CD4-positive, CD25-positive, alpha-beta regulatory T cell (primary cell): ENCODE measurements around the gene MANSC1. TPM values are rescaled to one million over a fixed set of nuclear protein-coding genes. Genes with fewer than 3 reads are reported as not detected.

Experiments
- ATAC-seq, 2 donors: fragments of 150-1000 bp; cut with Tn5 transposase; one replicate each; pipeline ENCODE4 v1.10.0; 2021; ENCODE audit warnings: low read depth in 2 of 2, moderate number of reproducible peaks in 2 of 2, moderate library complexity in 1 of 2
- DNase-seq, 3 donors: peaks; one replicate each; pipeline versions ENCODE4 v3.0.0 to v3.0.0-alpha.2; 2012 to 2022; ENCODE audit warnings: mixed read lengths in 1 of 3
- H3K27ac ChIP-seq: one replicate; pipeline ENCODE4 v1.7.0; 2013; ENCODE audit warnings: mild to moderate bottlenecking, low read length; ENCODE audit not compliant: insufficient read depth, poor library complexity, severe bottlenecking
- H3K27me3 ChIP-seq: one replicate; pipeline ENCODE4 v1.7.0; 2013; ENCODE audit warnings: low read length; ENCODE audit not compliant: control insufficient read depth, insufficient read depth
- H3K36me3 ChIP-seq: one replicate; pipeline ENCODE4 v1.7.0; 2013; ENCODE audit warnings: mild to moderate bottlenecking, low read length, moderate library complexity; ENCODE audit not compliant: control insufficient read depth, insufficient read depth
- H3K4me1 ChIP-seq: 2 replicates; pipeline ENCODE4 v1.7.0; 2013; ENCODE audit warnings: mild to moderate bottlenecking, low read length; ENCODE audit not compliant: insufficient read depth, control insufficient read depth, poor library complexity, severe bottlenecking
- H3K4me3 ChIP-seq: one replicate; pipeline ENCODE4 v1.7.0; 2013; ENCODE audit warnings: low read depth, mild to moderate bottlenecking, low read length, moderate library complexity
- H3K9me3 ChIP-seq, 2 experiments: 1 replicate in 1 of 2; 2 replicates in 1 of 2; pipeline ENCODE4 v1.7.0; 2013; ENCODE audit warnings: low read length in 2 of 2, mild to moderate bottlenecking in 1 of 2, moderate library complexity in 1 of 2; ENCODE audit not compliant: control insufficient read depth in 2 of 2
- H3K27ac Mint-ChIP-seq, 3 donors: one replicate each; pipeline ENCODE4 v1.8.0; 2020 to 2022; ENCODE audit warnings: mild to moderate bottlenecking in 3 of 3, mixed read lengths in 3 of 3, moderate library complexity in 2 of 3
- H3K27me3 Mint-ChIP-seq: one replicate; pipeline ENCODE4 v1.8.0; 2022; ENCODE audit warnings: mild to moderate bottlenecking, mixed read lengths
- H3K36me3 Mint-ChIP-seq: one replicate; pipeline ENCODE4 v1.8.0; 2020; ENCODE audit warnings: mixed read lengths
- H3K4me1 Mint-ChIP-seq, 4 donors: one replicate each; pipeline ENCODE4 v1.8.0; 2020 to 2022; ENCODE audit warnings: mixed read lengths in 4 of 4, mild to moderate bottlenecking in 1 of 4
- H3K4me3 Mint-ChIP-seq, 4 donors: one replicate each; pipeline ENCODE4 v1.8.0; 2020 to 2022; ENCODE audit warnings: mild to moderate bottlenecking in 4 of 4, mixed read lengths in 4 of 4, moderate library complexity in 3 of 4
- H3K9me3 Mint-ChIP-seq, 7 donors: one replicate each; pipeline ENCODE4 v1.8.0; 2020 to 2022; ENCODE audit warnings: mixed read lengths in 7 of 7, mild to moderate bottlenecking in 3 of 7, moderate library complexity in 2 of 7
- polyA plus RNA-seq, 4 donors: library from polyadenylated mRNA; unstranded; fragments of 300-500 nt; fragmentation: Illumina TruSeq; gene quantifications; one replicate each; pipeline ENCODE4 v1.2.3, GENCODE V29; 2021
- total RNA-seq: library from RNA; stranded (reverse); gene quantifications from one replicate; pipeline ENCODE4 v1.2.3, GENCODE V29; 2022

Gene MANSC1
- total and polyA plus RNA-seq, 5 donors from 2014 or later: 0.22 to 1.3 (median 0.54) TPM

DNA sequence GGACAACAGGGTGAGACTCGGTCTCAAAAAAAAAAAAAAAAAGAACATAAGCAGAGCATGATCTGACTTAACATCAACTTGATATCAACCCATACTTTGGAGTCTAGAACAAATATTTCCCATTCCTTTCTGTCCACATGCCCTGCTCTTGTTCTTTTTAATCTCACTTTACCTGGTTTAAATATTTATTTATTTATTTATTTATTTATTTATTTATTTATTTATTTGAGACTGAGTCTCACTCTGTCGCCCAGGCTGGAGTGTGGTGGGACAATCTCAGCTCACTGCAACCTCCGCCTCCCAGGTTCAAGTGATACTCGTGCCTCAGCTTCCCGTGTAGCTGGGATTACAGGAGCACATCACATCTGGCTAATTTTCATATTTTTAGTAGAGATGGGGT is 63.6 kb downstream of the MANSC1 start:
- H3K27me3 Mint-ChIP-seq: peaks cover 32% of the 10 kb centered on the region
- peaks cover 0 to 17% (median 5%) of the 10 kb centered on the region in 4 donors for H3K4me1 Mint-ChIP-seq
- ATAC-seq (no peak), DNase-seq (no peak)
- Histone ChIP-seq H3K27ac (no peak overlapping the region), H3K27me3 (peaks cover 7% of the 10 kb centered on the region), H3K9me3 (no peaks in the 10 kb centered on the region), H3K4me3 (no peak overlapping the region), H3K4me1 (no peaks in the 10 kb centered on the region), H3K36me3 (no peaks in the 10 kb centered on the region)
- no peaks in the 10 kb centered on the region for H3K36me3 Mint-ChIP-seq
- no peak overlapping the region for H3K27ac Mint-ChIP-seq
- no peak overlapping the region for H3K4me3 Mint-ChIP-seq
- no peaks in the 10 kb centered on the region for H3K9me3 Mint-ChIP-seq

DNA sequence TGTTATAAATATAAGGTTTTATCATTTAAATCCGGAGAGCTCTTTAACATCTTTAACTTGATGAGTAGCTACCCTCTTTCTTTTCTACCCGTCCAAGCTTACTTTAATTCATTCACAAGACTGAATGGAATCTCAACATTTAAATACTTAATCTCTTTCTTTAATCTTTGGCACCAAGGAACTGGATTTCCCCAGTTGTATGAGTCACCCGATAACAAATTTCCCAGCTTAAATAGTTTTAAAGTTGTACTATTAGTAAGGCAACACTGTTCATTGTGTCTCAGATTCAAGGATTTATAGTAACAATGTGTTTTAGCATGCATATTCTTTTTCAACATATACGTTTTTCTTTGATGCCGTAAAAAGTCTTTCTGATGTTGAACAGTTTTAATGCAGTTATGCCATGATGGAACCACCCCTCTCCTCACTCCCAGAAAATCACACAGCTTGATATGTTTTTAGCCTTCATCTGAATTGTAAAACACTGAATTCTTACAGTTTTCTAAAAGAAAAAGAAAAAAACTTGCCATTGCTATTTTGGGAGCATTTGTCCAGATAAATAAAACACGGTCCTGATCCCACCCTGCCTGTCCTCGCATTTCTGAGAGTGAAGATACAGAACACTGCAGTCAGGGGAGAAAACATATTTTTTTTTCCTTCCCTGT is 67.1 kb downstream of the MANSC1 start:
- Histone ChIP-seq H3K36me3 (no peaks in the 10 kb centered on the region), H3K4me1 (no peaks in the 10 kb centered on the region), H3K27ac (no peak overlapping the region), H3K27me3 (peaks cover 7% of the 10 kb centered on the region), H3K4me3 (no peak overlapping the region), H3K9me3 (no peaks in the 10 kb centered on the region)
- ATAC-seq (no peak), DNase-seq (no peak)
- Mint-ChIP-seq H3K9me3 (peaks cover 0 to 4% (median 0%) of the 10 kb centered on the region in 7 donors), H3K4me1 (no peaks in the 10 kb centered on the region), H3K36me3 (no peaks in the 10 kb centered on the region), H3K4me3 (no peak overlapping the region), H3K27me3 (peaks cover 39% of the 10 kb centered on the region), H3K27ac (no peak overlapping the region)

GRCh38 chr12:12282202-12282601 is 67.8 kb downstream of the MANSC1 start:
- ATAC-seq: no peak

DNA sequence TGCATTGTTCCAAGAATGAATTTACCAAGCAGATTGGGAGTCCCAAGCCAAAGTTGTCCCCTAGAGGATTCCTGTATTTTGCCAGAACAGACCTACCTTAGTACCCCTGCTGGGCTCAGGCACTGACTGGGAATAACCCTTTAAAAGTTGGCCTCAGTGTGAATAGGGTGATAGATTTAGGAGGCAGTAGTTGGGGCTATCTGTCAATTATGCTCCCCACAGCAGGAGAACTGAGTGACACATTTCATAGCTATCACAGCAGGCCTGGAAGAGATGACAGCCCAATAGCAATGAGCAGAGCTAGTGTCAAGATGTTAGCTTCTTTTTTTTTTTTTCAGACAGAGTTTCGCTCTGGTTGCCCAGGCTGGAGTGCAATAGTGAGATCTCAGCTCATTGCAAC is 68.9 kb downstream of the MANSC1 start:
- Histone ChIP-seq H3K4me3 (no peak overlapping the region), H3K9me3 (no peaks in the 10 kb centered on the region), H3K27ac (no peak overlapping the region), H3K36me3 (no peaks in the 10 kb centered on the region), H3K4me1 (no peaks in the 10 kb centered on the region), H3K27me3 (peaks cover 7% of the 10 kb centered on the region)
- DNase-seq (no peak), ATAC-seq (no peak)
- H3K9me3 Mint-ChIP-seq: peaks cover 0 to 10% (median 0%) of the 10 kb centered on the region in 7 donors
- no peaks in the 10 kb centered on the region for H3K36me3 Mint-ChIP-seq
- H3K4me1 Mint-ChIP-seq: no peaks in the 10 kb centered on the region
- H3K4me3 Mint-ChIP-seq: no peak overlapping the region
- H3K27ac Mint-ChIP-seq: no peak overlapping the region
- peaks cover 33% of the 10 kb centered on the region for H3K27me3 Mint-ChIP-seq

More at GRCh38 chr12:12282202-12282601, 67.8 kb downstream of the MANSC1 start:
- Mint-ChIP-seq H3K9me3 (peaks cover 0 to 7% (median 0%) of the 10 kb centered on the region in 7 donors), H3K27ac (no peak overlapping the region), H3K4me3 (no peak overlapping the region), H3K36me3 (no peaks in the 10 kb centered on the region), H3K4me1 (no peaks in the 10 kb centered on the region), H3K27me3 (peaks cover 34% of the 10 kb centered on the region)
- DNase-seq: no peak
- Histone ChIP-seq H3K4me3 (no peak overlapping the region), H3K9me3 (no peaks in the 10 kb centered on the region), H3K4me1 (no peaks in the 10 kb centered on the region), H3K27me3 (peaks cover 7% of the 10 kb centered on the region), H3K36me3 (no peaks in the 10 kb centered on the region), H3K27ac (no peak overlapping the region)

GRCh38 chr12:12278899-12279298 is 71.1 kb downstream of the MANSC1 start:
- Histone ChIP-seq H3K9me3 (no peaks in the 10 kb centered on the region), H3K27me3 (peaks cover 7% of the 10 kb centered on the region), H3K27ac (no peak overlapping the region), H3K4me1 (no peaks in the 10 kb centered on the region), H3K4me3 (no peak overlapping the region), H3K36me3 (no peaks in the 10 kb centered on the region)
- peaks cover 33% of the 10 kb centered on the region for H3K27me3 Mint-ChIP-seq
- no peaks in the 10 kb centered on the region for H3K4me1 Mint-ChIP-seq
- ATAC-seq: no peak
- DNase-seq: no peak
- no peaks in the 10 kb centered on the region for H3K36me3 Mint-ChIP-seq
- no peak overlapping the region for H3K4me3 Mint-ChIP-seq
- peaks cover 0 to 16% (median 0%) of the 10 kb centered on the region in 7 donors for H3K9me3 Mint-ChIP-seq
- H3K27ac Mint-ChIP-seq: no peak overlapping the region

Other genes with a start within 250 kb of the MANSC1 start
- 1.4 TPM for gene LRP6, start 83.2 kb downstream of the MANSC1 start, total RNA-seq
- 1 to 10 TPM in 1 of 4 donors, under 1 TPM in 1, not detected in 2; 0.76 to 1.3 TPM for gene LRP6, start 83.2 kb downstream of the MANSC1 start, polyA plus RNA-seq
- gene BORCS5, start 6.8 kb upstream of the MANSC1 start, total RNA-seq: 39.2 TPM
- gene BORCS5, start 6.8 kb upstream of the MANSC1 start, polyA plus RNA-seq: 10 to 100 TPM; 25.0 to 37.7 (median 30.9) TPM
- gene DUSP16, start 212.6 kb upstream of the MANSC1 start, total RNA-seq: 108 TPM
- 10 to 100 TPM; 29.4 to 40.7 (median 30.2) TPM for gene DUSP16, start 212.6 kb upstream of the MANSC1 start, polyA plus RNA-seq